Measurements from ENCODE around the gene AVPR2.

Gene AVPR2

DNA sequence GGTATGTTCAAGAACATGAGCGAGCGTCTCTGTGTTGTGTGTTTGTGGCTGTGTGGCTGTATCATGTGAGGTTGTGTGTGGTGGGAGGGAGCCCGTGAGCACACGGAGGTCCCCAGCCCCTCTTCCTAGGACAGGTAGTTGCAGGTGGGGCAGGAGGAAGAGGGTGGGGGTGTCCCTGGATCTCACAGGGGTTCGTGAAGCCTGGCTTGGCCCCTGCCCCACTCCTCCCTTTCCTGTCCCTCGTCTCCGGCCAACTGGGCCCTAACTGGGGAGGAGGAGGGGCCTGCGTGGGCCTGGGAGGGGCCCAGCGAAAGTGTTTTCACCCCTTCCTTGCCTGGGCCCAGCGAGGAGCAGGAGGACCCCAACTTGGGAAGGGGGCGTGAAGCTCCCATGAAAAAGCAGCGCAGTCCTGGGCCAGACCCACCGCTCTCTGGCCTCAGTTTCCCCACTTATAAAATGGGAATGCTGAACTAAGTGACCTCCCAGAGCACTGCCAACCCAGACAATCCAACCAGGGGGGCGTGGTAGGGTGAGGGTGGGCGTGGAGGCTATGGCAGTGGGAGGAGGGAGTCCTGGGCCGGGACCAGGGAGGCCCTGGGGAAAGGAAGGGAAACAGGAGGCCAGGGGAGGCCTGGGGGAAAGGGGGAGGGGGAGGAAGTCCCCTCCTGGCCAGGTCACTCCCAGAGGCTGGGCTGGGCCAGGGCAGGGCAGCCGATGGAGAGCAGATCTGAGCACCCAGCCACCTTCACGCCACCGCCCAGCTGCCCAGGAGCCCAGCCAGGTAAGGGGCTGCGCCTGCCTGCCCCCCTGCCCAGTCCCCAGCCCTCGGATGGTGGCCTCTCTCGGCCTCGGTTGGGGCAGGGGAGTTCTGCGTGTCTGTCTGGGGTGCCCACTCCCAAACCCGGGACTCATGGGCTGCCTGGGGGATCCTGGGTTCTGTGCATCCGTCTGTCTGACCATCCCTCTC, at the start of gene AVPR2:
TSS of gene AVPR2 (plus strand) at position 683 of the 967 bp plus-strand sequence. CDS start 473 bp downstream, outside the sequence.
- DNase-seq (ENCODE audit: low spot score), result no peak

DNA sequence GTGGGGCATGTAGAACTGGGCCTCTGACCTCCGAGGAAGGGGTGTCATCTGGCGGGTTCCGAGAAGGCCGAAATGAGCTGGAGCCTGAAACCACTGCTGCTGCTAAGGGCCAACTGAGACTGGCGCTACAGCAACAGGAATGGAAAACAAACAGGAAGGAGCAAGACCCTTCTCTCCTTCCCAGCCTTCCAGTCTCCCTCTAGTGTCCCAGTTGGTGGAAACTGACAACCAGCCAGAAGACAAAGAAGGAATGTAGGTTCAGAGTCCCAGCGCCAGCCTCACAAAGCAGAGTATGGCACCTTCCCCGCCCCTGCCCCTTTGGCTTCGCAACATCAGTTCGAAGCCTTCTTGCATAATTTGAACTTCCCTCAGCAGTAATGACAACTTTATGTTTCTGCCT, 49.8 kb upstream of the AVPR2 start:
- DNase-seq (ENCODE audit: low spot score), result no peak

DNA sequence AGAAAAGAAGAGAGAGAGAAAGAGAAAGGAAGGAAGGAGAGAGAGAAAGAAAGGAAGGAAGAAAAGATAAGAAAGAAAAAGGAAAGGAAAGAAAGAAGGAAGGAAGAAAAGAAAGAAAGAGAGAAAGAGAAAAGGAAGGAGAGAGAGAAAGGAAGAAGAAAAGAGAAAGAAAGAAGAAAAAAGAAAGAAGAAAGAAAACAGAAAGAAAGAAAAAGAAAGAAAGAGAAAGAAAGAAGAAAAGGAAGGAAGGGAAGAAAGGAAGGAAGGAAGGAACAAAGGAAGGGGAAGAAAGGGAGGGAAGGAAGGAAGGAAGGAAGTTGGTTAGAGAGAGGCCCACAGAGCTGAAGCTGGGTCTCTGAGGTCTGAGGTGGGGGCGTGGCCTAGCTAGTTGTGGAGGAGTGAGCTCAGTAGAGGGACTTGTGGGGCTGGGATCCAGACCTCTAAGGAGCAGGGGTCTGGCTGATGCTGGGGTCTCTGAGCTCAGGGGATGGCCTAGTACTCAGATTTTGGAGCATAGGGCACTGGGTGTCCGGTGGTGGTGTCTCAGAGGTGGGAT, 47.0 kb upstream of the AVPR2 start:
- DNase-seq (ENCODE audit: low spot score), result no peak

DNA sequence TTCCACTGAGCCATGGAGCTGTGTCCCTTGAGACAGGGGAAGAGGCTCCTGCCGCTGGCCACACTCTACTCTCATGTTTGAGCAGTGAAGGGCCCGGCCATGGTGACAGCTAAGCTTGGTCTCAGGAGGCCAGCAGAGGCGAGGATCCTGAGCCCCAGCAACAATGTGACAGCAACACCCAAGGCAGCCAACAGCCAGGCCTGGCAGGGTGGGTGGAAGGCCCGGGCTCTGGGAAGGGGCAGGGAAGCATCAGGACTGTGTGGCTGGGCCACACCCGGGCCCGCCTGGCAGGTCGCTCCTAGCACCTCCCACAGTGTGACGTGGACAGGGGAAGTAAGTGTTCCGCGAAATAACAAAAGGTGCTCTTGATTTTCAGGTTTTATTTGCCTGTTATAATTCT, 43.3 kb upstream of the AVPR2 start:
- DNase-seq (ENCODE audit: low spot score), result no peak

DNA sequence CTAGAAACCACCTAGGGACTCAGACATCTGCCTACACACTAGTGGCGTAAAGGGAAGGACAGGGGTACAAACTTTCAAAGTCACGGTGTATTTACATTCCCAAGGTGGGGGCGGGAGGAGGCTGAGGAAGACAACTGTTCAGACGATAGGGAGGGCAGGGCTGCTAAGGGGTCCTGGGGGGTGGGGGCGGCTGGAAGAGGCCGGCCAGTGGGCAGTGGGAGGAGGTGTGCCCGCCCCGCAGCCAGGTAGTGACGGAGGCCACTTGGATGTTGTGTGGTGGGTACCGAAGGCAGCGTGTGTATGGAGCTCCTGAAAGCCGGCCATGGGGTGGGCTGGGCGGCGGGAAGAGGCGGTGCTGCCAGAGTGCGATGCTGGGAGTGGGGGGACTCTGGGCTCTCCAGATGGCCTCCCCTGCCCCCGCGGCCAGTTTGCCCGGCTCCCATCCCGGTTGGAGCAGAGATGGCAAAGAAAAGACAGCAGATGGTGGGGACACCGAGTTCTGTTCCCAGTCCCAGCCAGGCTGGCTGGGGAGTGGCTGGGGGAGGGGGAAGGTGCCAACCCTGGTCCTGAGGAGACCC, 42.7 kb upstream of the AVPR2 start:
- no peak for DNase-seq (ENCODE audit: low spot score)

DNA sequence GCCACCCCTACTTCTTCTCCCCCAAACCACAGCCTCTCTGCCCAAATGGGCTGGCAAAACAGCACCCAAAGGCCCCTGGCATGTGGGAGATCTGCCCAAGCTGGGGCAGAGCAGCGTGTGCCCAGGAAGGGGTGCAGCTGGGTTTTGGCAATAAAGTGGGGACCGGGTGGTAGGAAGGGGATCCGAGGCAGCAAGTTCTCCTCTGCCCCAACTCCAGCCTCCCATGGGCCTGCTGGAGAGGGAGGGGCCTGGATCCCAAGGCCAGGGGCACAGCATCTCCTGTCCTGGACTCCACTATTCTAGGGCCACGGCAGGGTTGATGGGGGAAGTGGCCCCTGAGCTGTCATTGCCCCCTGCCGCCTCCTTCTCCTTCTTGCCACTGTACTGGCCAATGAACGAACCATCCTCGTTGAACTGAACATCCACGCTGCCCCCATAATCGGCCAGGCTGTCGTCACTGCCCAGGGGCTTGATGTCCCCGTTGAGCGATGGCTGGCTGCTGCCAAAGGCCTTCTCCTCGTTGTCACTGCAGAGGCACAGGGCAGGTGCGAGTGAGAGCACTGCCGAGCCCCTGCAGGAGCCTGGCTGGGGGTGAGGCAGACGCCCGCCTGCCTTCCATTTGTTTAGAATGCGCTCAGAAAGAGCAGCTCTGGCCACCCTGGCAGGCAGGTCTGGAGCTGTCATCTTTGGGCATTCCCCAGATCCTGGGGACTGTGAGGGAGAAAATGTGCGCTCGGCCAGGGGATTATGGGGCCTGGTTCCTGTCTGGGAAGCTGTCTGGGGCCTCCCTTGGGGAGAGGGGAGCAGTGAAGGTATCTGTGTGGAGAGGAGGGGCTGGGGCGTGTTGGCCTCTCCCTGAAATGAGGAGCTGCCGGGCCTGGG, 41.9 kb upstream of the AVPR2 start:
- no peak for DNase-seq (ENCODE audit: low spot score)

DNA sequence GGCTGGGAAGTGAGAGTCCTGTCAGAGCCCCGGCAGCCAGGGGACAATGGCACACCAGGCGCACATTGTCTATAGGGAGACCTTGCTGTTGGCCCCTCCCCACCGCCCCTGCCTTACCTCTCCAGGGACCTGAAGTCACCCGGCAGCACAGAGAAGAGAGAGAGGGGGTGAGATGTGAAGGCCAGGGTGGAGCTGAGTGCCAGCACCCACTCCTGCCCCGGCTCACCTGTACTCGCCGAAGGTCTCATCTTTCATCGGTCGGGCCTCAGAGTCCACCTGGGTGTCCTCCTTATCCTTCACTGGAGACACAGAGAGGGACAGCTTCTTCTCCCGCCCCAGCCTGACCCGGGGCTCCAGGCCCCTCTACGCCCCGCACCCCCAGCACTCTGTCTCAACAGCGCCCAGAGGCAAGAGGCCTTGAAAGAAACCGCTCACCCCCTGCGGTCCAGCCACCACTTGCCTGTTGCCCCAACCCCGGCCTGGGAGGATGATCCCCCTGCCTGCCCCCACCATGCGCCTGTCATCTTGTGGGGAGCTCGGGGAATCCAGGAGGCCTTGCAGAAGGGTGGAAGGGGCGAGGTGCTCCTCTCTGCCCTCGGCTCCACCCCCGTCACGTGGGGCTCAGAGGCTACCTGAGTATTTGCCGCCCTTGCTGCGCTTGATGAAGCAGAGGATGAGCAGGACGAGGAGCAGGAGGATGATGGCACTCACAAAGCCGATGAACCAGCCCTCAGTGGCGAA, 41.1 kb upstream of the AVPR2 start:
- DNase-seq (ENCODE audit: low spot score), result no peak

DNA sequence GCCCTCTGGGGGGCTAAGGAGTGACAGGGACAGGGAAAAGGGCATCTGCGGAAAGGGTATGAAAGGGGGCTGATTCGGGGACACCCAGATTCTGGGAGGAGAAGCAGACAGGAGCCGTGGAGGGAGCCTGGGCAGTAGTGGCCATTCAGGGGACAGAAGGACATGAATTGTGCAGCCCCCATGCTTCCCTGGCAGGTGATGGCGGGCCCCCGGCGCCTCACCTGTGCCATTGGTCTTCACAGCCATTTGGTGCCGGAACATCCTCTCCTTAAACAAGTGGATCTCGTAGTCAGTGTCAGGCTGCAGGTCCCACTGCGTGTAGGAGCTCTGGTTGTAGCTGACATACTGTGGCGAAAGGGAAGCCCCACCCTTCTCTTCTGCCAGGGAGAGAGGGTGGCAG, 40.4 kb upstream of the AVPR2 start:
- no peak for DNase-seq (ENCODE audit: low spot score)

DNA sequence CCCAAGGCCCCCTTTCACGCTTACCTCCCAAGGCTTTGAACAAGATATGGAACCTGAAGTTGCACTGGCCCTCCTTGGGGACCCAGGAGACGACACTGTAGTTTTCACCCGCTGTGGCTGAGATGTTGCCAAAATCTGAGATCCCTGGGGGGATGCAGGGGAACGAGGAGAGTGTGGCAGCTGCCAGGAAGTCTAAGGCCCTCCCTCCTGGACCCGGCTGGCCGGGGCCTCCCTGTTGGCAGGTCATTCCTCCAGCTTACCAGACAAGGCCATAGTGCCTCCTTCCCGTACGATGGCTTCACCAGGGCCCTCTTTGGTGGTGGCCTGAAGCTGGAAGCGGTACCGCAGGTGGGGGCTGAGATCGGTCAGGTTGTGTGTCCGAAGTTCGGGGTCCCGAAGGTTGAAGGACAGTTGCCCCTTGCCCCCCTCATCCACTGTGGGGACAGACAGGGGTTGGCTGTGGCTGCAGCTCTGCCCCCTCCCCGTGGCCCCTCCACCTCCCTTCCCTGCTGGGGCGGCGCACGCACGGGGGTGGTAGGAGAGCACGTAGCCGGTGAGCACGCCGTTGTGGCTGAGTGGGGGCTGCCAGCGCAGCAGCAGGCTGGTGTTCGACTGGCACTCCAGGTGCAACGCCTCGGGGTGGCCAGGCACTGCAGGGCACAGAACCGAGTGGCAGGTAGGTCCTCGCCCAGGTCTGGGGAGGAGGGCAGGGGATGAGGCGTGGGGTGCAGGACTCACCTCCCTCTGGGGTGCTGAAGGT, 39.7 kb upstream of the AVPR2 start:
- DNase-seq (ENCODE audit: low spot score), result no peak

DNA sequence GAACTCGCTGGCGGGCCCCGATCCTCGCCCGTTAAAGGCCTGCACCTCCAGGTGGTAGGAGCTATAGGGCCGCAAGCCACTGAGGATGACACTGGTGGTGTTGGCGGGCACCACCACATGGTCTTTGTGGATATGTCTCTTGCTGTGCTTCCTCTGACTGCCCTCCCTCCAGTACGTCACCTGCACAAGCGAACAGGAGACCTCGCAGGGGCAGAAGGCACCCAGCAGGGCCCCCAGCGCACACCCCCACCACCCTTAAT, 39.2 kb upstream of the AVPR2 start:
- no peak for DNase-seq (ENCODE audit: low spot score)

DNA sequence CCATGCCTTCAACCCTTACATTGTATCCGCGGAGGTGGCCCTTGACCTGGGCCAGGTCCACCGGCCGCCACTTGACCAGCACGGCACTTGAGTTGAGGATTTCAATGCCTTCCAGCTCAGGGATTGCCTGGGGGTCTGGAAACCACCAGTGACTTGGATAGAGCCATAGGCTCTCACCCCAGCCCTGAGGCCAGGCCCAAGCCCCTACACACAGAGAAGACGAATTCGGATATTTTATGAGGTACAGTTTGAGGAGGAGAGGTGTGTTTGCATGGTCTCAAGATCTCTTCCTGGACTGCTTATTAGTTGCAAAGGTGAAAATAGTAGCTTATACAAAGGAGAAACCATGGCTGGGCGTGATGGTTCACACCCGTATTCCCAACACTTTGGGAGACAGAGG, 38.8 kb upstream of the AVPR2 start:
- DNase-seq (ENCODE audit: low spot score), result no peak

DNA sequence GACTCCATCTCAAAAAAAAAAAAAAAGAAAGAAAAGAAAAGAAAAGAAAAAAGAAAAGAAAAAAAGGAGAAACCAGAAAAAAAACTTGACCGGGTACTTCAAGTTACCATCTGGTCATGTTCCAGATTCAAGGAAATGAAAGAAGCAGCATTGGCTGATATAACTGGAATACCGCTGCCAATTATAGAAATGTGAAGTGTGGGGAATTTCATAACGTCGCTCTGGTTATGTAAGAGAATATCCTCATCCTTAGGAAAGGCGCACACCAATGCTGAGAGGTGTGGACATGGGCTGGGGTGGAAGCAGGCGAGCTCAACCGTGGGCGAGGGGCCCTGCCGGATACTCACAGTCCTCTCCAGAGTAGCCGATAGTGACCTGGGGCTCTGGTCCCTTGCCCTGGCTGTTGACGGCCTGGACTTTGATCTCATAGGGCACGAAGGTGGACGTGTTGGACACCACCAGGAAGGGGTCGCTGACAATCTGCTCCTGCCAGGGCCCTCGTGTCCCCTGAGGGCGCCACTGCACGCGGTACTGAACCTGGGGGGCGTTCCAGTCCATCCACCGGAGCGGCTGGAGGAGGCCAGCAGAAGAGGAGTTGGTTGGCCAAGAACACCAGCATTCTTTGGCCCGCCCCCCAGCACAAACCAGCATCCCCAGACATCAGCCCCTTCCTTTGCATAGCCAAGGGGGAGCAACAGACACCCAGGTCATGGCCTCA, 38.0 kb upstream of the AVPR2 start:
- no peak for DNase-seq (ENCODE audit: low spot score)

DNA sequence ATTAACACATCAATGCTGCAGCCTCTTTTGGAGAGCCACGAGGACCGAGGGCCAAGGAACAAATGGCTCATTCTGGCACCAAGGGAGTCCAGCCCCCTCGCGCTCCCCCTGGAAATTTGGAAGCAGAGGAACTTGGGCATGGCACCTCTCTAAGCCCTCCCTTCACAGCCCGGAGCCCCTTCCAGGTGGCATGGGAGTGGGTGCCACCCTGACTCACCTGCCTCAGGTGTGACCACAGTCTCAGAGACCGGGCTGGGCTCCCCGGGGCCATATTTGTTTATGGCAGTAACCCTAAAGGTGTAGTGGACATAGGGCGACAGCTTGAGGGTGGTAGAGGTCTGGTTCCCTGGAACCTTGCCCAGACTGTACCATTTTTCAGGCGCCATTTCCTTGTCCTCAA, 37.3 kb upstream of the AVPR2 start:
- no peak for DNase-seq (ENCODE audit: low spot score)

DNA sequence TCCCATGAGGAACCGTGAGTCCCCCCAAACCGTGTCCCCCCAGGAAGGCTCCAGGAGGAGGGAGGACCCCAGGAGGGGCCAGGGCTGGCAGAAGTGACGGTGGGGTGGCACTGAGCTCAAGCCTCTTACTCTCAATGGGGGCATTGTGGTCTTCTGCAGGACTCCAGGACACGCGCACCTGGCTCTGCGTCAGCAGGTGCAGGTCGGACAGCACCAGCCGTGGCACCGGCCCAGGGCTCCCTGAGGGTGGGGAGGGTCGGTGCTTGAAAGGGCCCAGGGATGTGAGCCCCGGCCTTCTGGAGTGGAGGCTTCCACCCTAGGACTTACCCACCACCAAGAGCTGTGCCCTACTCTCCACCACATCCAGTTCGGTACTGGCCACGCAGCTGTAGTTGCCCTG, 36.8 kb upstream of the AVPR2 start:
- DNase-seq (ENCODE audit: low spot score), result no peak

DNA sequence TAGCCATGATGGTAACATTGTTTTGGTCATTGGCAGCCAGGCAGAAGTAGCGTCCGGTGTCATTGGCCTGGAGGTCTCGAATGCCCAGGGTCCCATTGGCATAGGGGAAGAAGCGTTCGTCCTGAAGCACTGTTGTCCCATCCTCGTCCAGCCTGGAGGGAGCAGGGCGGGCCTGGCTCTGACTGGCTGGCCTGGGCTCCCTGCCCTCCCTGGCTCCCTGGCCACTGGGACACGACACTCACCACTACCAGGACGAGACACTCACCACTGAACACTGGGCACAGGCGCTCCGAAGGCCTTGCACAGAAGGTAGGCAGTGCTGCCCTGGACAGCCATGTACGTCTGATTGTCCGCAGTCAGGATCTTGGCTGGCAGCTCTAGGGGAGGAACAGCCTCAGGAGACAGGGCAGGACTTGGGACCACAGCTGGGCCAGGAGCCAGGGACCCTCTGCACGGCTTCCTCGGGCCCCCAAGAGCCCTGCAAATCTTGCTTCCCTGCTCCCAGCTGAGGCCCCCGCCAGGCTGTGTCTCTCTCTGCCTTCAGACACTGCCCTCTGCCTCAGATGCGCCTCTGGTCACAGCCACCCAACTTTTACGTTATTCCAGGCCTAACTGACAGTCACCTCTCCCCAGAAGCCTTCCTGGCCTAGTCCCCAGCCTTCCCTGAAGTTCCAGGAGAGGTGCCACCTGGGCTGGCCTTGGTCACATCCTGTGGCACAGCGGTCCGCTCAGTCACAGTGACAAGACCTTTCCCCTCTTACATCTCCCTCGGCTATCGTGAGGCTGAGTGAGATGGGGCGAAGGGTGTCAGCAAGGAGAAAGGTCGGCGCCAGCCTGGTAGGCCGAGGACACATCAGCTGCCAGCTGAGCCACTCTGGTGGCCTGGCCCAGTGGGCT, 35.6 kb upstream of the AVPR2 start:
- DNase-seq (ENCODE audit: low spot score), result no peak

DNA sequence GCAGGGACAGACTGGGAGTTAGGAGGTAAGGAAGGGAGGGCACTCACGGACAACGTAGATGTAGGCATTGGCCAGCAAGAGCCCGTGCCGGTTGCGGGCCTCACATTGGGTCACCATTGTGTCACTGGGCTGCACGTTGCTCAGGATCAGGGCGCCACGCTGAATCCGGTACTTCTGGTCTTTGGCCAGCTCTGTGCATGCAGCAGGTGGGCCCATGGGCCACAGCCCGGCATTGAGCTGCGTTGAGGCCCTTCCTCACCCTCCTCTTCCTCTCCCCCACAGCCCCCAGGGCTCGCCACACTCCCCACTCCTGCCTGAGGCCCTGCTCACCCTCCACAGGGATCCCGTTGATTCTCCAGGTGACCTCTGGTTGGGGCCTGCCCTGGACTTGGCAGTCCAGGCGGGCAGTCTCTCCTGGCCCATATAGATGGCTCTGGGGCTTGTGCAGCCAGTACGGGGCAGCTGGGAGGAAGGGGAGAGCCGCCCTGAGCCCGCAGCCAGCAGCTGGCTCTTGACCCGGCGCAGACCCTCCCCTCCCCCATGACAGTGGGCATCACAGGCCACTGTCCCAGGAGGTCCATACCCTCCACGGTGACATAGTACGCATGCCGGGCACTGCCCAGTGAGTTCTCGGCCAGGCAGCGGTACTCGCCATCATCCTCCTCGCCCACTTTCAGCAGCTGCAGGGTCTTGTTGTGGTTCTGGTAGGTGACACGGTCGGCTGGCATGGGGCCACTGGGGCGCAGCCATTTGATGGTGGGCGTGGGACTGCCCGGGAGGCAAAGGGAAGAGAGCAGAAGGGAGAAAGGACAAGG, 34.8 kb upstream of the AVPR2 start:
- DNase-seq (ENCODE audit: low spot score), result no peak

DNA sequence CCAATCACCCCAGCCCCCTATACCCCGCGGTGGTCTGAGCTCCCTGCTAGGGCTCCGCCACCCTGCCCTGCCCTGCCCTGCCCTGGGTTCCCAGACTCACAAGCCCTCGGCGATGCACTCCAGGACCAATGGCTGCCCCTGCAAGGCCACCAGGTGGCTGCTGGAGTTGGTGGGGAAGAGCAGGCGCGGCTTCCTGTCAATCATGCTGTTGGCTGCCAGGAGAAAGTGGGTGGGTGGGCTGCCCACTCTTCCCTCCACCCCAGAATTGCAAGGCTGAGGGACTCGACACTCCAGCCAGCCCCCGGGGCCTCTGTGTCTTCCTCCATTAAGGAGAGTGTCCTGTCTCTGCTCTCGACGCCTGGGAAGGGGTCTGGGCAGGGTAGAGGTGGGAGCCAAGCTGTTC, 34.2 kb upstream of the AVPR2 start:
- no peak for DNase-seq (ENCODE audit: low spot score)

DNA sequence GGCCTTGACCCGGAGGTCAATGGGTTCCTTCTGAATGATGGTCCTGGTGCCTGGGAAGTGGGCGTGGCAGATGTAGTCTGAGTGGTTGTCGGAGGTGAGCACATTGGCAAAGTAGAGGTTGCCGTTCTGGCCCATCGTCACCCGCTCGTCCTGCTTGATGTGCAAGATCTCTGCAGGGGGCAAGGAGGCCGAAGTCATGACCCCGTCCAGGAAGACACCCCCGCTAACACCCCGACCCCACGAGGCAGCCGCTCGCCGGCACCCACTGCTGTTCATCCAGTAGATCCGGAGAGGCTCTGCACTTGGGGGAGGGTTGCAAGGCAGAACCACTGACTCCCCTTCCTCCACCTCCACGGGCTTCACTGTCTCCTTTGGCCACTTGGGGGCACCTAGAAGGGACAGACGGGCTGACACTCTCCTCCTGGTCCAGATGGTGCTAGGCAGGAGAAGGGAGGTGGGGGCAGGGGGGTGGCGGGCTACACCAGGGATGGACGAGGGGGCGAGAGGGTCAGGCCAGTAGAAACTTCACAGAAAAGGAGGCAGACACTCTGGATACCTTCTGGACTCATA, 33.6 kb upstream of the AVPR2 start:
- DNase-seq (ENCODE audit: low spot score), result no peak

All from LoVo (cell line).